Germinal center (tissue), 1 donor: Measurements from ENCODE around the gene PABPC3.

Source experiments
- DNase-seq: peaks from one replicate; pipeline ENCODE4 v3.0.0; 2012; ENCODE audit warnings: mixed read lengths, low spot score

PABPC3 gene

GRCh38 chr13:25095851-25096453 lies at the start of gene PABPC3:
Gene PABPC3 (plus strand): TSS chr13:25096136. CDS start chr13:25096199, 63 bp downstream.
- DNase-seq, result no peak

GRCh38 chr13:25046274-25046984 lies 49.5 kb upstream of the PABPC3 start:
- DNase-seq, result no peak

- DNase-seq, result no peak
Measured at GRCh38 chr13:25046985-25047511, 48.9 kb upstream of the PABPC3 start.

- no peak for DNase-seq
Measured at GRCh38 chr13:25051065-25051464, 44.9 kb upstream of the PABPC3 start.

GRCh38 chr13:25059166-25059565 lies 36.8 kb upstream of the PABPC3 start:
- no peak for DNase-seq

- DNase-seq, result no peak
Measured at GRCh38 chr13:25059958-25060357, 36.0 kb upstream of the PABPC3 start.

GRCh38 chr13:25062479-25062878 lies 33.5 kb upstream of the PABPC3 start:
- no peak for DNase-seq

GRCh38 chr13:25064396-25064795 lies 31.5 kb upstream of the PABPC3 start:
- DNase-seq, result no peak

- no peak for DNase-seq
Measured at GRCh38 chr13:25065974-25066770, 29.8 kb upstream of the PABPC3 start.

GRCh38 chr13:25067064-25067463 lies 28.9 kb upstream of the PABPC3 start:
- no peak for DNase-seq

- DNase-seq, result no peak
Measured at GRCh38 chr13:25068810-25069209, 27.1 kb upstream of the PABPC3 start.

GRCh38 chr13:25069236-25069635 lies 26.7 kb upstream of the PABPC3 start:
- DNase-seq, result no peak

GRCh38 chr13:25069911-25070310 lies 26.0 kb upstream of the PABPC3 start:
- no peak for DNase-seq

GRCh38 chr13:25080773-25081172 lies 15.2 kb upstream of the PABPC3 start:
- no peak for DNase-seq

- DNase-seq, result no peak
Measured at GRCh38 chr13:25084096-25084495, 11.8 kb upstream of the PABPC3 start.

GRCh38 chr13:25085125-25085742 lies 10.7 kb upstream of the PABPC3 start:
- peak; percentile 28 for DNase-seq

GRCh38 chr13:25088562-25089221 lies 7.2 kb upstream of the PABPC3 start:
- no peak for DNase-seq

- DNase-seq, result no peak
Measured at GRCh38 chr13:25097426-25097825, 1.5 kb downstream of the PABPC3 start.

GRCh38 chr13:25103711-25104110 lies 7.8 kb downstream of the PABPC3 start:
- DNase-seq, result no peak

- DNase-seq, result no peak
Measured at GRCh38 chr13:25109341-25109740, 13.4 kb downstream of the PABPC3 start.

- DNase-seq, result no peak
Measured at GRCh38 chr13:25110956-25111584, 15.1 kb downstream of the PABPC3 start.
